Natural killer cell (primary cell): ENCODE results near the gene TRERF1. TPM values are rescaled to one million over a fixed set of nuclear protein-coding genes. Genes with fewer than 3 reads are reported as not detected.
A peak's percentile ranks its signal among the peaks of the same experiment; 100 is the strongest.

Experiments used
- ATAC-seq, 3 donors: fragments of 150-1000 bp in 2 of 3; fragments of 200-7000 bp in 1 of 3; cut with Tn5 transposase; 1 replicate in 1 of 3; 2 replicates in 2 of 3; pipeline ENCODE4 v1.10.0; 2021; ENCODE audit warnings: mild to moderate bottlenecking in 2 of 3, moderate library complexity in 2 of 3
- DNase-seq, 2 donors: peaks; one replicate each; pipeline versions ENCODE4 v3.0.0 to v3.0.0-alpha.2; 2013 to 2021; ENCODE audit warnings: mixed read lengths in 1 of 2
- H3K27ac ChIP-seq: one replicate; pipeline ENCODE4 v1.5.1; 2013; ENCODE audit warnings: mild to moderate bottlenecking, low read length
- H3K27me3 ChIP-seq: one replicate; pipeline ENCODE4 v1.6.1; 2013; ENCODE audit warnings: low read length; ENCODE audit not compliant: control insufficient read depth, insufficient read depth
- H3K36me3 ChIP-seq: one replicate; pipeline ENCODE4 v1.6.1; 2013; ENCODE audit warnings: low read length; ENCODE audit not compliant: control insufficient read depth, insufficient read depth
- H3K4me1 ChIP-seq: one replicate; pipeline ENCODE4 v1.6.1; 2013; ENCODE audit warnings: low read length; ENCODE audit not compliant: control insufficient read depth, insufficient read depth
- H3K4me3 ChIP-seq: one replicate; pipeline ENCODE4 v1.5.1; 2013; ENCODE audit warnings: low read length
- H3K9me3 ChIP-seq: one replicate; pipeline ENCODE4 v1.6.1; 2013; ENCODE audit warnings: low read length; ENCODE audit not compliant: control insufficient read depth, insufficient read depth
- H3K27ac Mint-ChIP-seq, 2 donors: one replicate each; pipeline ENCODE4 v1.8.0; 2022; ENCODE audit warnings: mild to moderate bottlenecking in 2 of 2, mixed read lengths in 2 of 2, moderate library complexity in 1 of 2
- H3K27me3 Mint-ChIP-seq, 2 donors: one replicate each; pipeline ENCODE4 v1.8.0; 2022; ENCODE audit warnings: low read depth in 2 of 2, mixed read lengths in 2 of 2
- H3K36me3 Mint-ChIP-seq: one replicate; pipeline ENCODE4 v1.8.0; 2022; ENCODE audit warnings: mixed read lengths
- H3K4me1 Mint-ChIP-seq, 2 donors: one replicate each; pipeline ENCODE4 v1.8.0; 2022; ENCODE audit warnings: mixed read lengths in 2 of 2
- H3K4me3 Mint-ChIP-seq: one replicate; pipeline ENCODE4 v1.8.0; 2022; ENCODE audit warnings: mild to moderate bottlenecking, moderate library complexity, mixed read lengths
- H3K9me3 Mint-ChIP-seq, 2 donors: one replicate each; pipeline ENCODE4 v1.8.0; 2022; ENCODE audit warnings: mixed read lengths in 2 of 2
- WGBS: methylation state at CpG from one replicate; pipeline ENCODE4 v1.1.7; 2013; ENCODE audit warnings: missing lambda C conversion rate; ENCODE audit not compliant: insufficient coverage; 5-methylcytosine and 5-hydroxymethylcytosine counted together
- intact Hi-C: fragments of 100-400 bp; cut with micrococcal nuclease; formaldehyde crosslinking; loops from one replicate; pipeline ENCODE4 v1.14.2; 2022
- total RNA-seq, 4 donors: library from RNA; stranded (reverse); fragments of 120-200 nt in 1 of 4; gene quantifications; one replicate each; pipeline versions ENCODE4 v1.2.3 to v1.2.4, GENCODE V29; 2013 to 2022
- TF ChIP-seq, protein P1 (sequence below): fragments of 200-600 bp; IDR thresholded peaks from one replicate; pipeline ENCODE4 v1.8.0; 2022; ENCODE audit warnings: antibody characterized with exemption

The TRERF1 gene
- total RNA-seq, 3 donors from 2014 or later (not counting 1 experiment from before 2014, with no cell fraction given), result 34.6 to 42.3 (median 38.6) TPM

GRCh38 chr6:42239333-42239732 lies 212.4 kb downstream of the TRERF1 start:
- DNase-seq (no peak), ATAC-seq (no peak)
- no peak overlapping the region for H3K4me3 ChIP-seq
- H3K36me3 Mint-ChIP-seq, result peaks cover 10% of the 10 kb centered on the region
- no peaks in the 10 kb centered on the region for H3K9me3 Mint-ChIP-seq
- no peaks in the 10 kb centered on the region for H3K9me3 ChIP-seq
- H3K27ac Mint-ChIP-seq, result no peak overlapping the region
- H3K27me3 ChIP-seq, result no peaks in the 10 kb centered on the region
- peaks cover 6 to 17% of the 10 kb centered on the region in 2 donors for H3K4me1 Mint-ChIP-seq
- H3K27me3 Mint-ChIP-seq, result no peaks in the 10 kb centered on the region
- no peak overlapping the region for H3K27ac ChIP-seq
- peaks cover 7% of the 10 kb centered on the region for H3K4me1 ChIP-seq
- H3K36me3 ChIP-seq, result peaks cover 52% of the 10 kb centered on the region
- H3K4me3 Mint-ChIP-seq, result peak overlapping the region; percentile 5
- intact Hi-C loops, result no loop called here
- 93% methylated on average over 5 of the region's 5 CpGs for WGBS
- TF ChIP-seq, protein P1, sequence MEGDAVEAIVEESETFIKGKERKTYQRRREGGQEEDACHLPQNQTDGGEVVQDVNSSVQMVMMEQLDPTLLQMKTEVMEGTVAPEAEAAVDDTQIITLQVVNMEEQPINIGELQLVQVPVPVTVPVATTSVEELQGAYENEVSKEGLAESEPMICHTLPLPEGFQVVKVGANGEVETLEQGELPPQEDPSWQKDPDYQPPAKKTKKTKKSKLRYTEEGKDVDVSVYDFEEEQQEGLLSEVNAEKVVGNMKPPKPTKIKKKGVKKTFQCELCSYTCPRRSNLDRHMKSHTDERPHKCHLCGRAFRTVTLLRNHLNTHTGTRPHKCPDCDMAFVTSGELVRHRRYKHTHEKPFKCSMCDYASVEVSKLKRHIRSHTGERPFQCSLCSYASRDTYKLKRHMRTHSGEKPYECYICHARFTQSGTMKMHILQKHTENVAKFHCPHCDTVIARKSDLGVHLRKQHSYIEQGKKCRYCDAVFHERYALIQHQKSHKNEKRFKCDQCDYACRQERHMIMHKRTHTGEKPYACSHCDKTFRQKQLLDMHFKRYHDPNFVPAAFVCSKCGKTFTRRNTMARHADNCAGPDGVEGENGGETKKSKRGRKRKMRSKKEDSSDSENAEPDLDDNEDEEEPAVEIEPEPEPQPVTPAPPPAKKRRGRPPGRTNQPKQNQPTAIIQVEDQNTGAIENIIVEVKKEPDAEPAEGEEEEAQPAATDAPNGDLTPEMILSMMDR, result no peak

GRCh38 chr6:42237857-42238256 lies 213.9 kb downstream of the TRERF1 start:
- intact Hi-C loops, result no loop called here
- Histone ChIP-seq H3K36me3 (peaks cover 52% of the 10 kb centered on the region), H3K4me1 (peaks cover 7% of the 10 kb centered on the region), H3K9me3 (no peaks in the 10 kb centered on the region), H3K27me3 (no peaks in the 10 kb centered on the region), H3K4me3 (no peak overlapping the region), H3K27ac (no peak overlapping the region)
- Mint-ChIP-seq H3K4me1 (peaks cover 6 to 17% of the 10 kb centered on the region in 2 donors), H3K27me3 (no peaks in the 10 kb centered on the region), H3K36me3 (peaks cover 10% of the 10 kb centered on the region), H3K27ac (no peak overlapping the region), H3K9me3 (no peaks in the 10 kb centered on the region), H3K4me3 (no peak overlapping the region)
- TF ChIP-seq, protein P1, result no peak
- ATAC-seq (no peak), DNase-seq (no peak)
- 83% methylated on average over 1 of the region's 1 CpG for whole genome bisulfite sequencing

DNA sequence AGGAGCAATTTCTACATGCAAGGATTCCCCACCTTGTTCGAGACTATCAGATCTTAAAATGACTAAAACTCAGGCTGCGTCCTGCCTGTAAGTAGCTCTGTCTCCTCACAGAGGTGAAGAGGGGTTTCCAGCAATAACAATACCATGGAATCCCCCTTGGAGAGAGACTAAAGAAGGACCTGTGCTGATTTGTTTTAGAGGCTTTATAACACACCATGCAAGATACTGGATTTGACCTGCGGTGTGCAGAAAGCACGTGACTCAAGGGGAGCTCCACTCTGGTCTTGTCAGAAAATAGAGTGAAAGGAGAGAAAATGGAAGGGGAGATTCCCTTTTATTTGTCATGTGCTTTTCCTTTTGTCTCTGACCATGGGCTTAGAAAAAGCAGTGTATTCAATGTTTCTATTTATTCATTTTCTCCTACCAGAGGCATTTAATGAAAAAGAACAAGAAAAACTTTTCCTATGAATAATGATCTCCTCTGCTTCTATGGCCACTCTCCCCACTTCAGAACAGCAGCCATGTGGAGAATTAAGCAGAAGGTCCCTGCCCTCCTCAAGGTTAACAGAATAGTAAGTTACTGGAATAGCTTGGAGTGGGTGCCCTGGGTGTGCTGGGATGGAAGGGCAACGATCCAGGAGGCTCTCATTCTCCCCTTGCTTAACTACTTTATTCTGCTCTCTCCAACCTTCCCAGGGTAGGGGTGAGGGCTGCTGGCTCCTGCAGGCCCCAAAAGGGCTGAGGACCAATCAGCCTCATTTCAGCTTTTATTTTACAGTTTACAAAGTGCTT lies 214.8 kb downstream of the TRERF1 start:
- H3K27ac Mint-ChIP-seq, result no peak overlapping the region

More for the DNA sequence above, 214.8 kb downstream of the TRERF1 start:
- Histone ChIP-seq H3K36me3 (peaks cover 52% of the 10 kb centered on the region), H3K4me3 (no peak overlapping the region), H3K4me1 (peaks cover 7% of the 10 kb centered on the region), H3K27ac (no peak overlapping the region), H3K27me3 (no peaks in the 10 kb centered on the region), H3K9me3 (no peaks in the 10 kb centered on the region)
- TF ChIP-seq, protein P1, result no peak
- 80% methylated on average over 4 of the region's 5 CpGs for WGBS
- intact Hi-C loops, result no loop called here
- DNase-seq (no peak), ATAC-seq (peak in 1 of 3 donors; percentile 42)
- H3K27me3 Mint-ChIP-seq, result no peaks in the 10 kb centered on the region
- no peaks in the 10 kb centered on the region for H3K9me3 Mint-ChIP-seq
- peaks cover 10% of the 10 kb centered on the region for H3K36me3 Mint-ChIP-seq
- H3K4me3 Mint-ChIP-seq, result no peak overlapping the region
- peaks cover 6 to 17% of the 10 kb centered on the region in 2 donors for H3K4me1 Mint-ChIP-seq
